ENCODE measurements around the gene IL4.

DNA sequence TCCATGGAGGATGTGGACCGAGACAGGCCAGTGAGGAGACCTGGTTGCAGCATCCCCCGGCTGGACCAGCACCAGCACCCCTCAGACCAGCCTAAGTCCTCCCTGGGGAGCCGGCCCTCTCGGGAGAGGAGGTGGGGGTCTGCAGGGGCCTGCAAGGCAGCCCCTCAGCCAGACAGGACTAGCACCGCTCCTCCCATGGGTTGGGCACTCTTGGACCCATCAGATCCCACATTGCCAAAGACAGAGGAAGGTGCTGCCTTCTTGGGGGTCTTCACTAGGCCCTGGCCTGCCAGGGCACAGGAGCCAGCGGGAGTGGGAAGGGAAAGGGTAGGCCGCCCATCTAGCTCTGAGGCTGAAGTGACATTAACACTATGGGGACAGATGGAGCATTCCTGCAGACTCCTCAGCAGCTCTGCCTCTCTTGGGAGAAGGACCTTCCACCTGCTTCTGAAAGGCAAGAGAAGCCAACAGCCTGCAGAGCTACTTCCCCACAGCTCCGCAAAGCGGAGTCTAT, 9.0 kb upstream of the IL4 start:
- TF ChIP-seq, protein P1, sequence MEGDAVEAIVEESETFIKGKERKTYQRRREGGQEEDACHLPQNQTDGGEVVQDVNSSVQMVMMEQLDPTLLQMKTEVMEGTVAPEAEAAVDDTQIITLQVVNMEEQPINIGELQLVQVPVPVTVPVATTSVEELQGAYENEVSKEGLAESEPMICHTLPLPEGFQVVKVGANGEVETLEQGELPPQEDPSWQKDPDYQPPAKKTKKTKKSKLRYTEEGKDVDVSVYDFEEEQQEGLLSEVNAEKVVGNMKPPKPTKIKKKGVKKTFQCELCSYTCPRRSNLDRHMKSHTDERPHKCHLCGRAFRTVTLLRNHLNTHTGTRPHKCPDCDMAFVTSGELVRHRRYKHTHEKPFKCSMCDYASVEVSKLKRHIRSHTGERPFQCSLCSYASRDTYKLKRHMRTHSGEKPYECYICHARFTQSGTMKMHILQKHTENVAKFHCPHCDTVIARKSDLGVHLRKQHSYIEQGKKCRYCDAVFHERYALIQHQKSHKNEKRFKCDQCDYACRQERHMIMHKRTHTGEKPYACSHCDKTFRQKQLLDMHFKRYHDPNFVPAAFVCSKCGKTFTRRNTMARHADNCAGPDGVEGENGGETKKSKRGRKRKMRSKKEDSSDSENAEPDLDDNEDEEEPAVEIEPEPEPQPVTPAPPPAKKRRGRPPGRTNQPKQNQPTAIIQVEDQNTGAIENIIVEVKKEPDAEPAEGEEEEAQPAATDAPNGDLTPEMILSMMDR (IDR thresholded peaks at IDR 0.05) = no peak
- TF ChIP-seq POLR2A (IDR thresholded peaks at IDR 0.05) = no peak

All from Peyer's patch (tissue), 4 donors.